Parathyroid adenoma (tissue), 2 donors: ENCODE data around the gene ZNF12.

Experiments used
- H2AFZ ChIP-seq: fragments of 300-600 bp; sonication (generic); one replicate; pipeline ENCODE4 v1.7.0; 2017; ENCODE audit warnings: antibody characterized with exemption, mild to moderate bottlenecking
- H3K27ac ChIP-seq: fragments of 300-600 bp; sonication (generic); one replicate; pipeline ENCODE4 v1.7.0; 2017
- H3K27me3 ChIP-seq: fragments of 300-600 bp; sonication (generic); one replicate; pipeline ENCODE4 v1.7.0; 2017; ENCODE audit warnings: low read length; ENCODE audit not compliant: control insufficient read depth, insufficient read depth
- H3K36me3 ChIP-seq: fragments of 300-600 bp; sonication (generic); one replicate; pipeline ENCODE4 v1.7.0; 2017; ENCODE audit warnings: low read length; ENCODE audit not compliant: control insufficient read depth, insufficient read depth
- H3K4me1 ChIP-seq: fragments of 300-600 bp; sonication (generic); one replicate; pipeline ENCODE4 v1.7.0; 2017; ENCODE audit warnings: control low read depth
- H3K4me2 ChIP-seq: fragments of 300-600 bp; sonication (generic); one replicate; pipeline ENCODE4 v1.7.0; 2017; ENCODE audit warnings: low read length
- H3K4me3 ChIP-seq: fragments of 300-600 bp; sonication (generic); one replicate; pipeline ENCODE4 v1.7.0; 2017; ENCODE audit warnings: low read depth, low read length
- H3K79me2 ChIP-seq: fragments of 300-600 bp; sonication (generic); one replicate; pipeline ENCODE4 v1.7.0; 2017; ENCODE audit warnings: control low read depth
- H3K9ac ChIP-seq: fragments of 300-600 bp; sonication (generic); one replicate; pipeline ENCODE4 v1.7.0; 2017; ENCODE audit warnings: mild to moderate bottlenecking
- H3K9me3 ChIP-seq: fragments of 300-600 bp; sonication (generic); one replicate; pipeline ENCODE4 v1.7.0; 2017; ENCODE audit warnings: low read length; ENCODE audit not compliant: control insufficient read depth
- CTCF ChIP-seq: fragments of 300-600 bp; sonication (generic); IDR thresholded peaks from one replicate; pipeline ENCODE4 v1.7.0; 2017; ENCODE audit warnings: antibody characterized with exemption, mild to moderate bottlenecking
- donor health status: primary hyperparathyroidism.

Gene ZNF12

DNA sequence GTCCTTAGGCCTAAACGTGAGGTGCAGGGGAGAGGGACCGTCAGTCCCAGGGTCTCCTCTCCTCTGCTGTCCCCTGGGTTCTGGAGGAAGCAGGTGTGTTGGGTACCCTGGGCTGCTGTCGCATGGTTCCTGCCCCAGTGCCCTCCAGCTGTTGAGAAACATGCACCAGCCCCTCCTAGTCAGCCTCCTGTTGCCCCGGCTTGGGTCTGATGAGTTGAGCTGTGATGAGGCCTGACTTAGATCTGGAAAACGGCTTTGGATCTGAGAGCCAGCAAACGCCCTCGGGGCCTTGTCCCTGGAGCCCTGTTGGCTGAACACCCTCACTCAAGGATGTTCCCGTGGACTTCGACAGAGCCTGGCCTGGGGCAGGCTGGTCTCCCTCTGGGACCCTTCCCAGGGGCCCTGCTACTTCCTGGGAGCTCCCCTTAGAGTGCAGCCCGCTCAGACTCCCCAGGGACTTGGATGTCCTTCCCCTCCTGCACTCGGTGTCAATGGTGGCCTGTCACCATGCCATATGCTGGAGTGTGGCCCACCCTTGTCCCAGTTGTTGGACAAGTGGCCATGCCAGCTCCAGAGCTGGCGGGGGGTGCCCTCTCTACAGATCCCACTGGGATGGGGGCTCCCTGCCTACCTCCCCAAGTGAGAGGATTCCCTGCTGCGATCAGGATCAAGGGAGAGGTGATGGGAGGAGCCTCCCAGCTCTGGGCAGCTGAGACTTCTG lies 57.3 kb downstream of the ZNF12 start:
- Histone ChIP-seq H2AFZ (no peak overlapping the region), H3K9ac (no peak overlapping the region), H3K36me3 (no peaks in the 10 kb centered on the region), H3K27me3 (no peaks in the 10 kb centered on the region), H3K4me1 (no peaks in the 10 kb centered on the region), H3K4me2 (no peak overlapping the region), H3K27ac (no peak overlapping the region), H3K4me3 (no peak overlapping the region), H3K79me2 (no peaks in the 10 kb centered on the region), H3K9me3 (no peaks in the 10 kb centered on the region)
- TF ChIP-seq CTCF: no peak

- Histone ChIP-seq H3K36me3 (no peaks in the 10 kb centered on the region), H3K9ac (no peak overlapping the region), H2AFZ (no peak overlapping the region), H3K4me3 (no peak overlapping the region), H3K27ac (no peak overlapping the region), H3K27me3 (no peaks in the 10 kb centered on the region), H3K4me1 (no peaks in the 10 kb centered on the region), H3K79me2 (peaks cover 1% of the 10 kb centered on the region), H3K9me3 (no peaks in the 10 kb centered on the region), H3K4me2 (no peak overlapping the region)
- TF ChIP-seq CTCF: no peak
Measured at GRCh38 chr7:6648815-6649104, 58.0 kb downstream of the ZNF12 start.

GRCh38 chr7:6648066-6648814 lies 58.5 kb downstream of the ZNF12 start:
- Histone ChIP-seq H3K4me2 (no peak overlapping the region), H3K4me3 (no peak overlapping the region), H2AFZ (no peak overlapping the region), H3K9me3 (no peaks in the 10 kb centered on the region), H3K36me3 (no peaks in the 10 kb centered on the region), H3K9ac (no peak overlapping the region), H3K4me1 (no peaks in the 10 kb centered on the region), H3K27me3 (no peaks in the 10 kb centered on the region), H3K27ac (no peak overlapping the region), H3K79me2 (peaks cover 3% of the 10 kb centered on the region)
- no peak for TF ChIP-seq CTCF

- H2AFZ ChIP-seq: no peak overlapping the region
- H3K9me3 ChIP-seq: no peaks in the 10 kb centered on the region
- no peak overlapping the region for H3K27ac ChIP-seq
- H3K4me3 ChIP-seq: no peak overlapping the region
- H3K27me3 ChIP-seq: no peaks in the 10 kb centered on the region
- no peak overlapping the region for H3K4me2 ChIP-seq
- no peak for TF ChIP-seq CTCF
- H3K9ac ChIP-seq: no peak overlapping the region
- no peaks in the 10 kb centered on the region for H3K4me1 ChIP-seq
- H3K79me2 ChIP-seq: peaks cover 3% of the 10 kb centered on the region
- H3K36me3 ChIP-seq: no peaks in the 10 kb centered on the region
Measured at GRCh38 chr7:6647541-6647940, 59.2 kb downstream of the ZNF12 start.

GRCh38 chr7:6647080-6647479 lies 59.7 kb downstream of the ZNF12 start:
- Histone ChIP-seq H2AFZ (no peak overlapping the region), H3K4me1 (no peaks in the 10 kb centered on the region), H3K4me2 (no peak overlapping the region), H3K36me3 (no peaks in the 10 kb centered on the region), H3K4me3 (no peak overlapping the region), H3K9ac (no peak overlapping the region), H3K79me2 (peaks cover 5% of the 10 kb centered on the region), H3K9me3 (no peaks in the 10 kb centered on the region), H3K27me3 (no peaks in the 10 kb centered on the region), H3K27ac (no peak overlapping the region)
- no peak for TF ChIP-seq CTCF
